Liver (tissue), 9 donors: Measurements from ENCODE around the gene MON2. TPM values are rescaled to one million over a fixed set of nuclear protein-coding genes. Genes with fewer than 3 reads are reported as not detected.

Experiments used
- DNase-seq: peaks from one replicate; pipeline ENCODE4 v3.0.0-alpha.2; 2017; ENCODE audit warnings: low spot score
- H3K27ac ChIP-seq, 2 donors: one replicate each; pipeline ENCODE4 v1.7.0; 2013; ENCODE audit warnings: inconsistent platforms in 2 of 2, low read length in 2 of 2, control low read depth in 1 of 2, low read depth in 1 of 2, mild to moderate bottlenecking in 1 of 2
- H3K27me3 ChIP-seq, 4 donors: one replicate each; pipeline versions ENCODE4 v1.6.1 to v1.7.0; 2013; ENCODE audit warnings: low read length in 3 of 4, inconsistent platforms in 1 of 4, mild to moderate bottlenecking in 1 of 4, moderate library complexity in 1 of 4; ENCODE audit not compliant: control insufficient read depth in 4 of 4, insufficient read depth in 4 of 4
- H3K36me3 ChIP-seq, 4 donors: one replicate each; pipeline versions ENCODE4 v1.6.1 to v1.7.0; 2013; ENCODE audit warnings: low read length in 3 of 4, mild to moderate bottlenecking in 3 of 4, low read depth in 1 of 4, moderate library complexity in 1 of 4; ENCODE audit not compliant: control insufficient read depth in 4 of 4, insufficient read depth in 3 of 4
- H3K4me1 ChIP-seq, 4 donors: one replicate each; pipeline versions ENCODE4 v1.6.1 to v1.7.0; 2013; ENCODE audit warnings: low read length in 3 of 4, mild to moderate bottlenecking in 3 of 4, moderate library complexity in 1 of 4; ENCODE audit not compliant: control insufficient read depth in 4 of 4, insufficient read depth in 4 of 4
- H3K4me3 ChIP-seq, 3 donors: one replicate each; pipeline versions ENCODE4 v1.6.1 to v1.7.0; 2013; ENCODE audit warnings: low read length in 3 of 3, control low read depth in 1 of 3, low read depth in 1 of 3, mild to moderate bottlenecking in 1 of 3
- H3K9ac ChIP-seq, 2 donors: one replicate each; pipeline ENCODE4 v1.7.0; 2013; ENCODE audit warnings: low read length in 2 of 2, mild to moderate bottlenecking in 2 of 2, moderate library complexity in 2 of 2, control low read depth in 1 of 2, low read depth in 1 of 2
- H3K9me3 ChIP-seq, 4 donors: one replicate each; pipeline versions ENCODE4 v1.6.1 to v1.7.0; 2013; ENCODE audit warnings: low read length in 3 of 4; ENCODE audit not compliant: control insufficient read depth in 4 of 4
- ATF3 ChIP-seq: IDR thresholded peaks from 2 replicates; pipeline ENCODE4 v1.6.1; 2016; ENCODE audit warnings: antibody characterized with exemption
- CTCF ChIP-seq: fragments of 150-350 bp; IDR thresholded peaks from 2 replicates; pipeline ENCODE4 v1.5.1; 2017; ENCODE audit warnings: improper control_type of control experiment, low read depth, low read length; ENCODE audit not compliant: missing input control
- EGR1 ChIP-seq, 2 donors: IDR thresholded peaks; 2 replicates each; pipeline ENCODE4 v1.6.1; 2016 to 2018; ENCODE audit warnings: antibody characterized with exemption in 2 of 2, low read depth in 2 of 2
- FOXA2 ChIP-seq: IDR thresholded peaks from 2 replicates; pipeline ENCODE4 v1.6.1; 2016; ENCODE audit warnings: antibody characterized with exemption
- GABPA ChIP-seq, 2 donors: IDR thresholded peaks in 1 of 2; conservative IDR thresholded peaks in 1 of 2; 2 replicates each; pipeline ENCODE4 v1.6.1; 2016; ENCODE audit warnings: antibody characterized with exemption in 2 of 2, mild to moderate bottlenecking in 1 of 2, moderate library complexity in 1 of 2
- HNF4A ChIP-seq, 2 donors: conservative IDR thresholded peaks; 2 replicates each; pipeline ENCODE4 v1.6.1; 2016; ENCODE audit warnings: antibody characterized with exemption in 2 of 2, mild to moderate bottlenecking in 2 of 2
- HNF4G ChIP-seq: IDR thresholded peaks from 2 replicates; pipeline ENCODE4 v1.6.1; 2016; ENCODE audit warnings: antibody characterized with exemption
- JUND ChIP-seq, 2 donors: IDR thresholded peaks; 2 replicates each; pipeline ENCODE4 v1.6.1; 2016; ENCODE audit warnings: antibody characterized with exemption in 2 of 2
- MAX ChIP-seq: IDR thresholded peaks from 2 replicates; pipeline ENCODE4 v1.6.1; 2016; ENCODE audit warnings: antibody characterized with exemption
- NR2F2 ChIP-seq: IDR thresholded peaks from 2 replicates; pipeline ENCODE4 v1.6.1; 2016; ENCODE audit warnings: antibody characterized with exemption
- RAD21 ChIP-seq, 2 donors: IDR thresholded peaks; 2 replicates each; pipeline ENCODE4 v1.6.1; 2016; ENCODE audit warnings: antibody characterized with exemption in 2 of 2, mild to moderate bottlenecking in 2 of 2
- RXRA ChIP-seq, 2 donors: IDR thresholded peaks; 2 replicates each; pipeline ENCODE4 v1.6.1; 2017 to 2018; ENCODE audit warnings: antibody characterized with exemption in 2 of 2, mild to moderate bottlenecking in 1 of 2
- SP1 ChIP-seq: IDR thresholded peaks from 2 replicates; pipeline ENCODE4 v1.6.1; 2018; ENCODE audit warnings: antibody characterized with exemption, mild to moderate bottlenecking
- TAF1 ChIP-seq: conservative IDR thresholded peaks from 2 replicates; pipeline ENCODE4 v1.6.1; 2016; ENCODE audit warnings: antibody characterized with exemption, mild to moderate bottlenecking
- YY1 ChIP-seq: IDR thresholded peaks from 2 replicates; pipeline ENCODE4 v1.6.1; 2016; ENCODE audit warnings: antibody characterized with exemption, mild to moderate bottlenecking
- WGBS: extraction: QIAGEN DNeasy Blood & Tissue Kit; methylation state at CpG from one replicate; pipeline ENCODE4 v1.1.7; 2013; 5-methylcytosine and 5-hydroxymethylcytosine counted together
- polyA plus RNA-seq, 2 donors: library from polyadenylated mRNA; stranded (reverse) in 1 of 2; unstranded in 1 of 2; fragments of 200-250 nt in 1 of 2; fragments of >200 nt in 1 of 2; fragmentation: Nextera tagmentation in 1 of 2; extraction: Ambion mirVana in 1 of 2; gene quantifications; one replicate each; pipeline versions ENCODE4 v1.2.1 to v1.2.3, GENCODE V29; 2013 to 2015
- total RNA-seq, 2 donors: library from RNA; depleted of rRNA; stranded (reverse); fragments of >200 nt; gene quantifications; one replicate each; pipeline ENCODE4 v1.2.3, GENCODE V29; 2014
- TF ChIP-seq, protein P1 (sequence below): IDR thresholded peaks from 2 replicates; pipeline ENCODE4 v1.6.1; 2016; ENCODE audit warnings: antibody characterized with exemption, mild to moderate bottlenecking
- TF ChIP-seq, protein P2 (sequence below): IDR thresholded peaks from 2 replicates; pipeline ENCODE4 v1.6.1; 2016; ENCODE audit warnings: antibody characterized with exemption
- donor health status: healthy.
- donor health status: healthy.
- donor health status: healthy.
- donor health status: healthy.
- donor health status: healthy.

Gene MON2
- total and polyA plus RNA-seq, 4 donors = 7.5 to 69.9 (median 25.8) TPM

DNA sequence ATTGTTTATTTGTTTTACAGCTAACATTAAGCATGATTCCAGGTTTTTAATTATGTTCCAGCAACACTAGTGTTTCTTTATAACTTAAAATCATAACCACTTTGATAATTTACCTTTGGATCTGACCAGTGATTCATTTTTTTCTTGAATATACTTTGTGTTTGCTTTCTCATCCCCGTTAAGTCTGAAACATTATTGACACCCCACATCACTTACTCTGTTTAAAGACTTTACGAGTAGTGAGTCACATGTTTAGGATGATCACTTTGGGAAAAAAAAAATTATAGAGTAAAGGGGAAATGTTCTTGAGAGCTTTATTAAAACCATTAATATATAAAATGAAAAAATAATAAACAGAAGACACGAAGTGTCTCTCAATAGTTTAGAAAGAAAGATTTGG, 132.2 kb downstream of the MON2 start:
- H3K36me3 ChIP-seq = no peaks in the 10 kb centered on the region
- peaks cover 0 to 8% (median 3%) of the 10 kb centered on the region in 4 donors for H3K4me1 ChIP-seq
- H3K27ac ChIP-seq = no peak overlapping the region
- H3K27me3 ChIP-seq = no peaks in the 10 kb centered on the region
- no peak for TF ChIP-seq HNF4G
- no peak for TF ChIP-seq CTCF
- TF ChIP-seq YY1 = no peak
- TF ChIP-seq EGR1 (IDR thresholded peaks at IDR 0.05; ENCODE audit: low read depth in 2 of 2) = no peak
- no peak for TF ChIP-seq TAF1
- TF ChIP-seq FOXA2 = no peak
- TF ChIP-seq RXRA (IDR thresholded peaks at IDR 0.05) = no peak
- TF ChIP-seq MAX = no peak
- no peak for TF ChIP-seq NR2F2
- TF ChIP-seq, protein P1, sequence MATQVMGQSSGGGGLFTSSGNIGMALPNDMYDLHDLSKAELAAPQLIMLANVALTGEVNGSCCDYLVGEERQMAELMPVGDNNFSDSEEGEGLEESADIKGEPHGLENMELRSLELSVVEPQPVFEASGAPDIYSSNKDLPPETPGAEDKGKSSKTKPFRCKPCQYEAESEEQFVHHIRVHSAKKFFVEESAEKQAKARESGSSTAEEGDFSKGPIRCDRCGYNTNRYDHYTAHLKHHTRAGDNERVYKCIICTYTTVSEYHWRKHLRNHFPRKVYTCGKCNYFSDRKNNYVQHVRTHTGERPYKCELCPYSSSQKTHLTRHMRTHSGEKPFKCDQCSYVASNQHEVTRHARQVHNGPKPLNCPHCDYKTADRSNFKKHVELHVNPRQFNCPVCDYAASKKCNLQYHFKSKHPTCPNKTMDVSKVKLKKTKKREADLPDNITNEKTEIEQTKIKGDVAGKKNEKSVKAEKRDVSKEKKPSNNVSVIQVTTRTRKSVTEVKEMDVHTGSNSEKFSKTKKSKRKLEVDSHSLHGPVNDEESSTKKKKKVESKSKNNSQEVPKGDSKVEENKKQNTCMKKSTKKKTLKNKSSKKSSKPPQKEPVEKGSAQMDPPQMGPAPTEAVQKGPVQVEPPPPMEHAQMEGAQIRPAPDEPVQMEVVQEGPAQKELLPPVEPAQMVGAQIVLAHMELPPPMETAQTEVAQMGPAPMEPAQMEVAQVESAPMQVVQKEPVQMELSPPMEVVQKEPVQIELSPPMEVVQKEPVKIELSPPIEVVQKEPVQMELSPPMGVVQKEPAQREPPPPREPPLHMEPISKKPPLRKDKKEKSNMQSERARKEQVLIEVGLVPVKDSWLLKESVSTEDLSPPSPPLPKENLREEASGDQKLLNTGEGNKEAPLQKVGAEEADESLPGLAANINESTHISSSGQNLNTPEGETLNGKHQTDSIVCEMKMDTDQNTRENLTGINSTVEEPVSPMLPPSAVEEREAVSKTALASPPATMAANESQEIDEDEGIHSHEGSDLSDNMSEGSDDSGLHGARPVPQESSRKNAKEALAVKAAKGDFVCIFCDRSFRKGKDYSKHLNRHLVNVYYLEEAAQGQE = no peak
- TF ChIP-seq JUND (IDR thresholded peaks at IDR 0.05) = no peak
- TF ChIP-seq, protein P2, sequence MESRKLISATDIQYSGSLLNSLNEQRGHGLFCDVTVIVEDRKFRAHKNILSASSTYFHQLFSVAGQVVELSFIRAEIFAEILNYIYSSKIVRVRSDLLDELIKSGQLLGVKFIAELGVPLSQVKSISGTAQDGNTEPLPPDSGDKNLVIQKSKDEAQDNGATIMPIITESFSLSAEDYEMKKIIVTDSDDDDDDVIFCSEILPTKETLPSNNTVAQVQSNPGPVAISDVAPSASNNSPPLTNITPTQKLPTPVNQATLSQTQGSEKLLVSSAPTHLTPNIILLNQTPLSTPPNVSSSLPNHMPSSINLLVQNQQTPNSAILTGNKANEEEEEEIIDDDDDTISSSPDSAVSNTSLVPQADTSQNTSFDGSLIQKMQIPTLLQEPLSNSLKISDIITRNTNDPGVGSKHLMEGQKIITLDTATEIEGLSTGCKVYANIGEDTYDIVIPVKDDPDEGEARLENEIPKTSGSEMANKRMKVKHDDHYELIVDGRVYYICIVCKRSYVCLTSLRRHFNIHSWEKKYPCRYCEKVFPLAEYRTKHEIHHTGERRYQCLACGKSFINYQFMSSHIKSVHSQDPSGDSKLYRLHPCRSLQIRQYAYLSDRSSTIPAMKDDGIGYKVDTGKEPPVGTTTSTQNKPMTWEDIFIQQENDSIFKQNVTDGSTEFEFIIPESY = no peak
- TF ChIP-seq HNF4A (conservative IDR thresholded peaks at IDR 0.05) = no peak
- TF ChIP-seq RAD21 (IDR thresholded peaks at IDR 0.05) = no peak
- TF ChIP-seq SP1 = no peak
- no peak for TF ChIP-seq ATF3
- no peaks in the 10 kb centered on the region for H3K9me3 ChIP-seq
- H3K9ac ChIP-seq = no peak overlapping the region
- WGBS = 92% methylated on average over 3 of the region's 3 CpGs
- no peak overlapping the region for H3K4me3 ChIP-seq
- DNase-seq = no peak

GRCh38 chr12:62599854-62600437, 133.3 kb downstream of the MON2 start:
- H3K9me3 ChIP-seq = no peaks in the 10 kb centered on the region
- no peaks in the 10 kb centered on the region for H3K36me3 ChIP-seq
- no peak overlapping the region for H3K27ac ChIP-seq
- no peak overlapping the region for H3K9ac ChIP-seq
- H3K27me3 ChIP-seq = no peaks in the 10 kb centered on the region
- no peak overlapping the region for H3K4me3 ChIP-seq
- DNase-seq = no peak
- WGBS = 96% methylated on average over 5 of the region's 5 CpGs
- peaks cover 0 to 12% (median 6%) of the 10 kb centered on the region in 4 donors for H3K4me1 ChIP-seq
- no peak for TF ChIP-seq MAX
- no peak for TF ChIP-seq EGR1 (IDR thresholded peaks at IDR 0.05; ENCODE audit: low read depth in 2 of 2)
- no peak for TF ChIP-seq CTCF
- TF ChIP-seq GABPA (IDR thresholded peaks at IDR 0.05 in 1 of 2, conservative IDR thresholded peaks at IDR 0.05 in 1 of 2) = no peak
- no peak for TF ChIP-seq HNF4A (conservative IDR thresholded peaks at IDR 0.05)
- TF ChIP-seq YY1 = no peak
- TF ChIP-seq, protein P1 = no peak
- TF ChIP-seq HNF4G = no peak
- no peak for TF ChIP-seq RXRA (IDR thresholded peaks at IDR 0.05)
- no peak for TF ChIP-seq TAF1
